ENCODE measurements around the gene NTNG2. TPM values are rescaled to one million over a fixed set of nuclear protein-coding genes. Genes with fewer than 3 reads are reported as not detected.

Gene NTNG2
- total and polyA plus RNA-seq, 2 donors (not counting 3 experiments of a cell fraction or from before 2014, with no cell fraction given) = 0.08 to 0.88 TPM

DNA sequence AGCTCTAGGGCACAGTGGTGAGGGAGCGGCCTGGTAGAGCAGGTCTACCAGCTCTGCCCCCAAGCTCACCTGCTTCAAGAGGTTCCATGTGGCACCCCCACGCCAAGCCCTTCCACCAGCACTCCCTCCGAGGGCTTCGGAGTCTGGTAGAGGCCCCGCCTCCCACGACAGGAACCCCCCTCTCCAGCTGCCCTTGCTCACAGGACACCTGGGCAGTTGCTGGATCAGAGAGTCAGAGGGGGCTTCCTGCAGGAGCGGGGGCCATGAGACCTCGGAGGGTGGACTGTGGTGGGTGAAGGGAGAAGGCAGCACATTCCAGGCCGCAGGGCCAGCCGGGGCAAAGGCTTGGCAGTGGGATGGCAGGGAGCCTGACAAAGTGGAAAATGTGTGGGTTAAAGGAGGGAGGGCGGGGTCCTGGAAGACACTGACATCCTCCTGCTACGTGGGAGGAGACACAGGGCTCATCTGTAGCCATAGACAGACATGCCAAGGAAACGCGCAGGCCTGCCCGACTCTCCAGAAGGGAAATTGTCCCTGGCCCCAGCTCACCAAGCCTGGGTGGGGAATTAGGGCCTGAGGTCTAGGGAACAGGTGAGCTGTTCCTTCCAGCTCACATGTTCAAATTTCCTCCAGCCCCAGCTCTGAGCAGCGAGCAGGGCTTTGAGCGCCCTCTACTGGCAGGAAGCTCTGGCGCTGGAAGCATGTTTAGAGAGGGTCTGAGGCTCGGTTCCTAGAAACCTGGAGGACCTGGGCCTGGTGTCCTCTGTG, 74.2 kb downstream of the NTNG2 start:
- FAIRE-seq (peak; percentile 88), DNase-seq (ENCODE audit: low read depth, low spot score) (peak; percentile 59)
- intact Hi-C loops (cut with micrococcal nuclease) (loop anchor here (1.0 kb wide), 2 partner anchors 67 to 474 kb away; no protein-coding TSS in a partner anchor), dilution Hi-C loops (cut with MboI; ENCODE audit: extremely low pct_ligation_motif_present, low sequenced_read_pairs) (no loop called here)
- no peak overlapping the region for H3K27ac ChIP-seq (ENCODE audit: insufficient read depth, low read depth, low read length)
- H3K4me1 ChIP-seq (ENCODE audit: control insufficient read depth, extremely low read depth, insufficient read depth, low read length) = no peaks in the 10 kb centered on the region
- H3K4me2 ChIP-seq (ENCODE audit: insufficient read depth, low read length) = no peak overlapping the region
- TF ChIP-seq CTCF (IDR thresholded peaks at IDR 0.05; ENCODE audit: extremely low read depth in 1 of 2, insufficient read depth in 1 of 2, low read depth in 1 of 2, low read length in 2 of 2) = peak; percentile 93 to 96
- no peak for TF ChIP-seq EZH2 (IDR thresholded peaks at IDR 0.05; ENCODE audit: borderline replicate concordance, low read depth, low read length, severe bottlenecking)
- peaks cover 0 to 8% of the 10 kb centered on the region in 2 experiments for H3K27me3 ChIP-seq (ENCODE audit: control insufficient read depth in 2 of 2, insufficient read depth in 2 of 2, low read length in 2 of 2)
- no peaks in the 10 kb centered on the region for H3K9me3 ChIP-seq (replicated peaks; ENCODE audit: control insufficient read depth, insufficient read depth, low read length)
- no peak overlapping the region for H3K4me3 ChIP-seq (replicated peaks in 1 of 3; ENCODE audit: insufficient read depth in 1 of 3, low read depth in 1 of 3, low read length in 3 of 3)
- no peaks in the 10 kb centered on the region for H3K36me3 ChIP-seq (ENCODE audit: control insufficient read depth in 2 of 2, extremely low read depth in 1 of 2, insufficient read depth in 2 of 2, low read length in 2 of 2)
- no peak overlapping the region for H2AFZ ChIP-seq (ENCODE audit: low read depth, low read length)
- no peaks in the 10 kb centered on the region for H3K9me1 ChIP-seq (replicated peaks; ENCODE audit: control insufficient read depth, extremely low read depth, insufficient read depth, low read length)
- CTCF ChIA-PET = interaction anchor here (0.6 to 10.1 kb wide), 48 partner anchors 8 to 490 kb away, joined by 3 to 408 read pairs (median 4); partner anchors contain the start of gene NTNG2
- H4K20me1 ChIP-seq (replicated peaks; ENCODE audit: control insufficient read depth, extremely low read depth, insufficient read depth, low read length) = no peaks in the 10 kb centered on the region
- POLR2A ChIA-PET = interaction anchor here (0.5 kb wide), 1 partner anchor 472 kb away, joined by 4 read pairs; no protein-coding TSS in a partner anchor
- H3K9ac ChIP-seq (replicated peaks; ENCODE audit: extremely low read depth, insufficient read depth, low read length) = no peak overlapping the region
- no TSS peak for BruUV-seq (replicated peaks)
- H3K79me2 ChIP-seq (ENCODE audit: control insufficient read depth, insufficient read depth, low read length) = no peaks in the 10 kb centered on the region
